HUDEP-2 (cell line): ENCODE measurements around the gene JAML.

Experiments used
- DNase-seq, 76 experiments: peaks; one replicate each; lab custom pipeline; 2025; ENCODE audit not compliant: unreplicated experiment in 76 of 76; lab: John Stamatoyannopoulos, UW

JAML gene, protein sequence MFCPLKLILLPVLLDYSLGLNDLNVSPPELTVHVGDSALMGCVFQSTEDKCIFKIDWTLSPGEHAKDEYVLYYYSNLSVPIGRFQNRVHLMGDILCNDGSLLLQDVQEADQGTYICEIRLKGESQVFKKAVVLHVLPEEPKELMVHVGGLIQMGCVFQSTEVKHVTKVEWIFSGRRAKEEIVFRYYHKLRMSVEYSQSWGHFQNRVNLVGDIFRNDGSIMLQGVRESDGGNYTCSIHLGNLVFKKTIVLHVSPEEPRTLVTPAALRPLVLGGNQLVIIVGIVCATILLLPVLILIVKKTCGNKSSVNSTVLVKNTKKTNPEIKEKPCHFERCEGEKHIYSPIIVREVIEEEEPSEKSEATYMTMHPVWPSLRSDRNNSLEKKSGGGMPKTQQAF

GRCh38 chr11:118224511-118225188 lies at the start of gene JAML:
Gene JAML, minus strand, starts transcription at chr11:118225011. Its CDS starts 10,145 bp downstream, at chr11:118214866.
- DNase-seq = no peak

- DNase-seq = no peak
These were observed 49.4 kb upstream of the JAML start for GRCh38 chr11:118274186-118274585.

- no peak for DNase-seq
These were observed 47.2 kb upstream of the JAML start for GRCh38 chr11:118272001-118272400.

- DNase-seq = no peak
These were observed 42.7 kb upstream of the JAML start for GRCh38 chr11:118267486-118267885.

DNA sequence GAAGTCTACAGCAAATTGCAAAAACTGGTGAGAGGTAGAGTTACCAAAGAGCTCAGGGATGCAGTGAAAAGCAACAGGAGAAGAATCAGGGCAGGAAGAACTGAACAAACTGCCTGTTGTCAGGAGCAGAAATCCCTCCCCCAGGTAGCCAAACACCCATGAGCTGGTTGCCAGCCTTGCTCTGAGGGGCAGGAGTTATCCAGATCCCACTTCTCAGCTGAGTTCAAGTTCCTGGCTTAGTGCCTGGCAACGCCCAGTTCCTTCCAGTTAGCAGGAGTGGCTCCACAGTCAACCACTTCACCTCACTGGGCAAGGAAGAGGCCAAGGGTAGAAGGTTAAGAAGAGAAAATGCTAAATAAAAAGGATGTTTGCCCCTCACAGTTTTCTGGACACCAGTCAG lies 41.1 kb upstream of the JAML start:
- DNase-seq = no peak

DNA sequence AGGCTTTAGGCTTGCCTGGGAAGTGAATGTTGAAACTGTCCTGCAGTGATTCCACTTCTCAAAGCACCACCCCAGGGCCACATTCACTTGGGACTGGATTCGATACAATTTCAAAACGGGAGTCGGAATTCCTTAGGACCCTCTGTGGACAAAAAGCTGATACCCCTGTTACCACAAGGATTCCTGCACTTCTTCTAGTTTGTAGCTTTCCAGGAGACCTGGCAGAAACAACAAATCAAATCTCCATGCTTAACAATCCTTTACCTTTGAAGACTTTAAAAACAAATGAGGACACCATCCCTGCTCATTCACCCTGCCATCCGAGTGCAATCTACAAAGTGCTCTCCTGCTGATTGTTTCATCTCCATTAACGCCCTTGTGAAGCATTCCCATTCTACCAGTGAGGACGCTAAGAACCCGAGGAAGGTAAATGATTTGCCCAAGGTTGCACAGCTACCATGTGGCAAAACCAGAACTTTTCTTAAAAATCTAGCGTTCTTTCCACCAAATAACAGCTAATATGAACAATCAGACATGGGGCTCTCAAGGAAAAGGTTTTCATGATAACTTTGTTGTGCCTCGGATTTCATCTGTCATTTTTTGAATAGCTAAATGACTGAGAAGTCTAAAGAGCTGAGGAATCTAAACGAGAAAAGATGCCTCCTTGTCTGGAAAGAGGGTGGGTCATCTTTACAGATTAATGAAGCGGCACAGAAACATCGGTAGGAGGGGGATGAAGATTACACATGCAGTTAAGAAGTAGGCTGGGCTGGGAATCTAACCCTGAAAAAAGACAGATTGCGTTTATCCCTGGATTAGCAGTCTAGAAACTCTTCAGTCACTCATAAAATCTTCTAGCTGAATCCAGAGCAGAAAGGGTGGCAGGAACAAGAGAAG lies 40.0 kb upstream of the JAML start:
- no peak for DNase-seq

GRCh38 chr11:118263695-118264568 lies 39.1 kb upstream of the JAML start, which contains the start of gene MPZL2:
Gene MPZL2, minus strand, starts transcription at chr11:118264297. Its CDS starts 144 bp downstream, at chr11:118264153.
- no peak for DNase-seq

GRCh38 chr11:118263112-118263511 lies 38.3 kb upstream of the JAML start:
- no peak for DNase-seq

DNA sequence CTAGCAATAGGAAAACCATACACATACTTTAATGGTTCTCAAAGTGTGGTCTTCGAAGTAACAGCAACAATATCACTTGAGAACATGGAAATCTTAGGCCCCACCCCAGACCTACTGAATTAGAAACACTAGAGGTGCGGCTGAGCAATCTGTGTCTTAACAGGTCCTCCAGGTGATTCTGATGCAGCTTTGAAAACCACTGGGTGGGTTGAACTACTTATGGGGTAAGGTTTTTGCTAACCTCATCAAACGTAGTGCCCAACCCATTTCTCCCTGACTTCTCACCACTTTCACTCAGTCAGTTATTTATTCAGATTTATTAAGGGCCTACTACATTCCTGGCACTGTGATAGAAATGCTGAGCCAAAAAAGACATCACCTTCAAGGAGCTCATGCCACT lies 35.5 kb upstream of the JAML start:
- DNase-seq = no peak

GRCh38 chr11:118259138-118259537 lies 34.3 kb upstream of the JAML start:
- no peak for DNase-seq

GRCh38 chr11:118258410-118258809 lies 33.6 kb upstream of the JAML start:
- DNase-seq = no peak

GRCh38 chr11:118252688-118253087 lies 27.9 kb upstream of the JAML start:
- no peak for DNase-seq

DNA sequence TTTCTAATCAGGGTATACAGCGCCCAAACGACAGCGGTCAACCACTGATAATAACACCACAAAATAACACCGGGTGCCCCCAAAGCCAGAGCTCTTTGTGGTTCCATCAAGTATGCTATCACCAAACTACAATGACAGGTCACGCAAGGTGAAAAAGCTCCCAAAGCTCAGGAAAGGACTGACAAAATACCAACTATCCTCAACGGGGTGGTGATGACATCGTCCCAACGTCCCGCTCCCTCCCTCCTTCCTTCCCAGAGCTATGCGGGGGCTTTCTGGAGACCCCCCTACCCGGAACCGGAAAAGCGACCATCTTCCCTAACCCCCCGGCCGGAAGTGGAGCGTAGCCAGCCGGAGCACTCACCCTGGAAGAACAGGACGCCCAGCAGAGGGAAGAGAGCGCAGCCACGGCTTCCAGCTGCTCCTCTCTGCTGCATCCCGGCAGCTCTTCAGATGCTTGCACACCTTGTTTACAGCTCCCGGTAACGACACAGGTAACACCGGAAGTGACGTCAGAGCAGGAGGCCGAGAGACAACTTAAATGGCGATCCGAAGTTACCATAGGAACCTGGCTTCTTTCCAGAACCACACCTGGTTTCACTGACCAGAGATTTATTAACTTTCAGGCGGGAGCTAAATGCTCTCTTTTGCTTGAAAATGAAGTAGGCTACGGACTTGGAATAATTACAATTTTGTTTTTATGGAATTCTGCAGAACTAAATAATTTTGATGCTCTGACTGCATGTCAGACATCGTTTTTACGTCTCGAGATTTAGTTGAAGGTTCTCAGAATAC lies 27.2 kb upstream of the JAML start, which contains the start of gene MPZL3:
MPZL3 (minus strand) TSS at position 508 of the 795 bp plus-strand sequence; CDS start at position 437, 71 bp downstream.
- DNase-seq = peak in 59 of 76 experiments; percentile 4 to 60 (median 31)

DNA sequence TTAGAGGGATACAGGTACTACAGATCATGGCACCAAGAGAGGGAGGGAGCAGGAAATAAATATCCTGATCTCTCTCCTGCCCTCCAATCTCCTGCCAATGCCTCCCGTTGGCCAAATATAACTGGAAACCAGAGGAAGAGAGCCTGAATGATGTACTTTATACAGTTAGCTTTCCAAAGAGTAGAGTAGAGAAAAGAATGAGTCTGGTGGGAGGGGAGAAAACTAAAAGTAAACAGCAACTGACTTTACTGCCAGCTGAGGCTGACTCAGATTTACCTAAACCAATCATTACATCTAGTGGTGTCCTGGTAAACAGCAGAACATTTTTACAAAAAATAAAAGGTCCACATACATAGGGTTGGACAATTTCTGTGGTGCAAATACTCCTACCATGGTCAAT lies 22.2 kb upstream of the JAML start:
- DNase-seq = no peak

GRCh38 chr11:118245936-118246562 lies 21.2 kb upstream of the JAML start:
- no peak for DNase-seq

- no peak for DNase-seq
These were observed 19.4 kb upstream of the JAML start for GRCh38 chr11:118243993-118244762.

GRCh38 chr11:118243161-118243560 lies 18.4 kb upstream of the JAML start:
- DNase-seq = no peak

DNA sequence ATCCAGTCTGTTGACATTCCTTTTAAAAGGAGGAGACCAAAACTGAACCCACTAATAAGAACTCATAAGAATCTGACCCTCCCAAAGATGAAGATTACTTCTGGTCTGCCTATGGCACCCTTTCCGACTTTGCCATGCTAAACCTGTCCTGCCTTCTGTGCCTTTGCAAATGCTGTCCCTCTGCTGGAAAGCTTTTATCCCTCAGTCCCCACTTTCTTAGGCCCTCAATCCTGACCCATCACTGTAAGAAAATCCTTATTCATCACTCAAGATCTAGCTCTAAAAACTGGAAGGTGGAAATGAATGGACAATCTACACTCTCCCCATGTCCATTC lies 16.9 kb upstream of the JAML start:
- no peak for DNase-seq
